GM19023 (cell line): Measurements from ENCODE around the gene AP1M1.

Experiments used
- ATAC-seq: cut with Tn5 transposase; IDR thresholded peaks from one replicate; pipeline ENCODE4 v1.9.1; 2021; ENCODE audit warnings: mild to moderate bottlenecking, moderate library complexity; ENCODE audit not compliant: unreplicated experiment

AP1M1 gene

GRCh38 chr19:16207063-16207462, 9.4 kb downstream of the AP1M1 start:
- no peak for ATAC-seq

GRCh38 chr19:16207490-16208025, 9.8 kb downstream of the AP1M1 start:
- ATAC-seq: no peak

DNA sequence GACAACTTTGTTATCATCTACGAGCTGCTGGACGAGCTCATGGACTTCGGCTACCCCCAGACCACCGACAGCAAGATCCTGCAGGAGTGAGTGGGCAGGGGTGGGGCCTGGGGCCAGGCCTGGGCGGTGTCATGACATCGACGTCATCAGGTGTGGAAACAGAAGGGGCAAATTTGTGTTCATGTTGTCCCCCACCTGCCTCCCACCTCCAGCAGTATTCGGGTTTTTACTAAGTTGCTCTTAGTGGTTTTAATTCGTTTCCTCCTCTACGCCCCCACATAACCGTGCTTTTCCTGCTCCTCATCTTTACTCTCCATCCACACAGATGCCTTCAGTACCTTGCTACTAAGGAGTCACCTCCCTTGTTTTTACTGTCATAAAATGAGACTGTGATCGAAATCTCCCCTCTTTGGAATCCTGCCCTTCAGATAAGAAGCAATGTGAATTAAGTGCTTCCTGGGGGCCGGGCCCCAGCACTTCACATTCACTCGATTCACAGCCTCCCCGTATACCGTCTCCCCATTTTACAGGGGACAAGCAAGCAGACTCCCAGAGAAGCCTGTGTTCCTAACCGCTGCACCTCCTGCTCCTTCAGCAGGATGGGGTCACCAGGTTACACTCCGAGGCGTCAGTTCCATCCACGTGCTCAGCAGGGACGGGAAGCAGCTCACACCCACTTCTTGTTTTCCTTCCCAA, 10.5 kb downstream of the AP1M1 start:
- no peak for ATAC-seq

- ATAC-seq: no peak
Measured at GRCh38 chr19:16208847-16209665, 11.3 kb downstream of the AP1M1 start.

GRCh38 chr19:16210168-16210567, 12.5 kb downstream of the AP1M1 start:
- no peak for ATAC-seq

DNA sequence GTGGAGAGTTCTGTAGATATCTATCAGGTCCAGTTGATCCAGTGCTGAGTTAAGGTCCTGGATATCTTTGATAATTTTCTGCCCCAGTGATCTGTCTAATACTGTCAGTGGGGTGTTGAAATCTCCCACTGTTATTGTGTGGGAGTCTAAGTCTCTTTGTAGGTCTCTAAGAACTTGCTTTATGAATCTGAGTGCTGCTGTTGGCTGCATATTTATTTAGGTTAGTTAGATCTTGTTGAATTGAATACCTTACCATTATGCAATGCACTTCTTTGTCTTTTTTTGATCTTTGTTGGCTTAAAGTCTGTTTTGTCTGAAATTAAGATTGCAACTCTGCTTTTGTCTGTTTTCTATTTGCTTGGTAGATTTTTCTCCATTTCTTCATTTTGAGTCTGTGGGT, 15.4 kb downstream of the AP1M1 start:
- ATAC-seq: no peak

DNA sequence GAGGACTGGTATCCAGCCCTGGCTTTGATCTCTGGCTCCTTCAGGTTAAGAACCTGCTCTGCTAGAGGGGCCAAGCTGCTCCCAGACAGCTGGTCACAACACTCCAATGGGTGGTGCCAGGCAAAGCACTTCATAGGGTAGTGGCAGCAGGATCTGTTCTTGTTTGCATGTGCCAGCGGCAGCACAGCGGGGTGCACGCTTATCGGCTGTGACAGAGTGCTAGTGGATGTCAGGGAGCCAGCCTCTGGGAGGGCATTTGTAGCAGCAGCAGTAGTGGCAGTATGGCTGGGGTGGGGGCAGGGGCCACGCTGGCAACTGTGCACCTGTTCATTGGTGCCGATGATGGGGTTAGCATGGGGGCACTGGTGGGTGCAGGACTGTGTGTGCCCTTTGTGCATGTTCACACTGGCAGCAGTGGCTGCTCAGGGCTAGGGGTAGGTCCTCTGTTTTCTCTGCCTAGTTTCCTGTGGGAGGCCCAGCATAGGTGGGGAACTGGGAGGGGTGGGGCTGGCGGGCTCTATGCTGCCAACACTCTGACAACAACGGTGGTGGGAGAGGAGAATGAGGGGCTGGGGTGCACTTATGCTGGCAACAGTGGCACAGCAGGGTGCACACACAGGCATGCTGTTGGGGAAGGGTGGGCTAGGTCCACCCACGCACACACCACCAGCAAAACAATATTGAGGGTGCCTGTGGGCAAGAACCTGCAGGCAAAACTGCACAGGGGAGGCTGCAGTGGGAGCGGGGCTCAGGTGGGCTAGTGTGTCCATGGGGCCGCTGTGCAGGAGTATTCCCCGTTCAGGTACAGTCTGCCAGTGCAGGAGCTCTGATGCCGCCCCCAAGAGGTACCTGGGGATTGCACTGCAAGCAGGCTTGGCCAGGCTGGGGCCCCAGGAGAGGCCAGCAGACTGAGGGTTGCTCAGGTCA, 19.3 kb downstream of the AP1M1 start:
- ATAC-seq: no peak

GRCh38 chr19:16217716-16218451, 20.2 kb downstream of the AP1M1 start:
- no peak for ATAC-seq

GRCh38 chr19:16218851-16219250, 21.1 kb downstream of the AP1M1 start:
- no peak for ATAC-seq

GRCh38 chr19:16222806-16223205, 25.1 kb downstream of the AP1M1 start:
- ATAC-seq: no peak

DNA sequence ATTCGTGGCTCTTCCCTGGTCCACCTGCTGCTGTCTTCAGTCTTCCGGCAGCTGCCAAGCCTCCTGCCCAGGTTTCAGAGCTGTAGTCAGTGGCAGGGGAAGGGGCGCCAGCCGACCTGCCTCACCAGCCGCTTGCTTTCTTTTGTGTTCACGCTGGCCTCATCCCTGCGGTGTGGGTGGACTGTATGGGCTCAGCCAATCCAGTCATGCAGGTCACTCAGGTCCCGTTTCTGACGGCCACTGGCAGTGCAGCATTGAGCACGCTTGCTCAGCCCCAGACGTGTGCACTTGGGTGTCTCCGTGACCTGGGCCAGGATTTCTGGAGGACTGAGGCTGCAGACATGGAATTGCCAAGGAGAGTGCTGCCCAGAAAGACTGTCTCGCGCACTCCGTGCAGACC, 26.0 kb downstream of the AP1M1 start:
- no peak for ATAC-seq

- no peak for ATAC-seq
Measured at GRCh38 chr19:16224293-16225045, 26.8 kb downstream of the AP1M1 start.

DNA sequence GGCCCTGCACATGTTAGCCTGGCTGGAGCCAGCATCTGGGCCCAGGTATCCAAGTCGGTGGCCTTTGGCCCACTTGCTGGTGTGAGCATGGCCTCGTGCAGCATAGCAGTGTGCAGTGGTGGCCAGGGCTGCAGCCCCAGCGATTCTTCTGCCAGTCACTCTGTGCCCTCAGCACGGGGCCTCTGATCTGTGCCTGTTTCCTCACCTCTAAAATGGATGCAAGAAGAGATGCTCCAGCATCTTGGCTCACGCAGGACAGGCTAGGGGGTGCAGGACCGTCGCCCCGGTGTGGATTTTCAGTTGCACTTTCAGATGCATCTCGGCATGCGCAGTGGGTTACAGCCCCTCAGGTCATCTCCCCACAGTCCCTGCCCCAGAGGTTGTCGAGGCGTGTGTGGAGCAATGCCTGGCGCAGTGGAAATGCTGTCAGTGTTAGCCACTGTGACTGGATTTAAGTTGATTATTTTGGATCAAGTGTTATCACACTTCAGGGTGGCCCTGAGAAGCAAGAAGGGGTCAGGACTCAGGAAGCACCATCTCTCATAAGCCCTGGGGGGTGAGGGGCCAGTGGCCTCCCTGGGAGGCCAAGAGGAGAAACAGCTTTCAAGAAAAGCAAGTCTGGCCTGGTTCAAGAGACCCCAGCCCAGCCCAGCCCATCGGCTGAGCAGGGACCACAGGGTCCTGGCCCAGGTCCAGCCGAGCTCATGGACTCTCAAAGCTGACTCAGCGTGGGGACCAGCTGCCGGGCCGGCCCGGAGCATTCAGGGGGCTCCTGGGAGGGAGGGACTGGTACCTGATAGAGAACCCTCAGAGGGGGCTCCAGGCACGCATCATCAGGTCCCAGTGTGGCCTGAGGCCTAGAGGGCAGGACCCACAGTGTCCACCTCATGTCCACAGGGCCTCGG, 27.8 kb downstream of the AP1M1 start:
- no peak for ATAC-seq

GRCh38 chr19:16226184-16226591, 28.5 kb downstream of the AP1M1 start:
- no peak for ATAC-seq

- no peak for ATAC-seq
Measured at GRCh38 chr19:16226878-16227836, 29.4 kb downstream of the AP1M1 start.

DNA sequence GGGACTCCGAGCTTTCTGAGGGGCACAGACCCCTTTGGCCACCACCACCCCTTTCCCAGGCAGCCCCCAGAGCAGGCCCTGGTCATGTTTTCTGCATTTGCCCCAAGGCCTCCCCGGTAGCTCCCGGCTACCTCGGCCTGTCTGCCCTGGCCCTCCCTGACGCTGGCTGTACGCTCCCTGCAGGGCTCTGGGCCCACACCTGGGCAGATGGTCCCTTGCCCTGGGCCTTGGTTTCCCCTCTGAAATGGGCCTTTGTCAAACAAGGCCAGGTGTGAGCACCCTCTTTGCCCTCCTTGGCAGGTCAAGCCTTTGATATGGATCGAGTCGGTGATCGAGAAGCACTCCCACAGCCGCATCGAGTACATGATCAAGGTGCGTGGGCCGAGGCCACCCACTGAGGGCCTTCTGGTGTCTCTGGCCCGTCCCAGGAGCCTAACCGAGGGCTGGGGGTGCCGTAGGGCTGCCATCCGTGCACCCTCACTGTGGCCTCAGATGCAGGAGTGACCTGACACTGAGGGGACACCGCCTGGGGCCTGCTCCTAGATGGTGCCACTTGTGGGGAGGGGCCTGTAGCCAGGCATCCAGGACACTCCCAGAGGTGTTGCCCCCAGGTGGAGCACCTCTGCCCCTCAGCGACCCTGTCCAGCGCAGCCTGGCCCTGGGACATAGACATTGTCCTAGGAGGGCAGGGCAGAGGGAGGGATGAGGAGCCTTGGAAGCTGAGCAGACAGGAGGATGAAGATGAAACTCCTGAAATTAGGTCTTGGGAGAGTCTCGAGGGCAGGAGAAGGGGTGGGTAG, 30.3 kb downstream of the AP1M1 start:
- ATAC-seq: no peak
